ENCODE results near the gene POTEB3.
"Not testable (repeated sequence)": the region's sequence is repeated elsewhere in the genome, so short reads cannot be mapped to it uniquely, and the experiment has no call there.

Gene POTEB3

DNA sequence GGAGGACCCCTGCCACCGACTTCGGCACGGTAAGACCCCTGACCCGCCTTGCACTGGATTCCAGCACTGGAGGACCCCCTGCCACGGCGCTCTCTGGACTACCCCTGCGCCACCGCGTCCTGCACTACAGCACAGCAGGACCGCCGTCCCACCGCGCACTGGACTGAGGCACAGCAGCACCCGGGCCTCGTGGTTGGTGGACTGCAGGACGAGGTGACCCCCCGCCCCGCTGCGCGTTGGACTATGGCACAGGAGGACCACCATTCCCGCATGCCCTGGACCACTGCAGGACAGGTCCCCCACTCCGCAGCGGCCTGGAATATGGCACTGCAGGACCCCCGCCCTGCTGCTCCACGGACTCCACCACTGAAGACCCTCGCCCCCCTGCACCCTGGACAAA, 71.1 kb downstream of the POTEB3 start:
- H3K9ac ChIP-seq (ENCODE audit: low read length); H3K36me3 ChIP-seq (ENCODE audit: control insufficient read depth, insufficient read depth, low read length); H3K4me1 ChIP-seq (ENCODE audit: control insufficient read depth, insufficient read depth, low read length); H3K4me3 ChIP-seq (ENCODE audit: low read length); H3K27ac ChIP-seq (ENCODE audit: low read depth, low read length); H3K27me3 ChIP-seq (ENCODE audit: control insufficient read depth, insufficient read depth, low read length): not testable (repeated sequence)

- H3K4me1 ChIP-seq (ENCODE audit: control insufficient read depth, insufficient read depth, low read length); H3K27me3 ChIP-seq (ENCODE audit: control insufficient read depth, insufficient read depth, low read length); H3K9ac ChIP-seq (ENCODE audit: low read length); H3K4me3 ChIP-seq (ENCODE audit: low read length); H3K36me3 ChIP-seq (ENCODE audit: control insufficient read depth, insufficient read depth, low read length); H3K27ac ChIP-seq (ENCODE audit: low read depth, low read length): not testable (repeated sequence)
Observed at GRCh38 chr15:21368625-21369024, 71.7 kb downstream of the POTEB3 start.

Data from rectal smooth muscle tissue (tissue), 1 donor.